HG02642 (cell line): ENCODE data around the gene AOC1.

ENCODE experiments used
- ATAC-seq: cut with Tn5 transposase; IDR thresholded peaks from one replicate; pipeline ENCODE4 v1.9.1; 2021; ENCODE audit warnings: mild to moderate bottlenecking; ENCODE audit not compliant: unreplicated experiment, poor library complexity

The AOC1 gene

DNA sequence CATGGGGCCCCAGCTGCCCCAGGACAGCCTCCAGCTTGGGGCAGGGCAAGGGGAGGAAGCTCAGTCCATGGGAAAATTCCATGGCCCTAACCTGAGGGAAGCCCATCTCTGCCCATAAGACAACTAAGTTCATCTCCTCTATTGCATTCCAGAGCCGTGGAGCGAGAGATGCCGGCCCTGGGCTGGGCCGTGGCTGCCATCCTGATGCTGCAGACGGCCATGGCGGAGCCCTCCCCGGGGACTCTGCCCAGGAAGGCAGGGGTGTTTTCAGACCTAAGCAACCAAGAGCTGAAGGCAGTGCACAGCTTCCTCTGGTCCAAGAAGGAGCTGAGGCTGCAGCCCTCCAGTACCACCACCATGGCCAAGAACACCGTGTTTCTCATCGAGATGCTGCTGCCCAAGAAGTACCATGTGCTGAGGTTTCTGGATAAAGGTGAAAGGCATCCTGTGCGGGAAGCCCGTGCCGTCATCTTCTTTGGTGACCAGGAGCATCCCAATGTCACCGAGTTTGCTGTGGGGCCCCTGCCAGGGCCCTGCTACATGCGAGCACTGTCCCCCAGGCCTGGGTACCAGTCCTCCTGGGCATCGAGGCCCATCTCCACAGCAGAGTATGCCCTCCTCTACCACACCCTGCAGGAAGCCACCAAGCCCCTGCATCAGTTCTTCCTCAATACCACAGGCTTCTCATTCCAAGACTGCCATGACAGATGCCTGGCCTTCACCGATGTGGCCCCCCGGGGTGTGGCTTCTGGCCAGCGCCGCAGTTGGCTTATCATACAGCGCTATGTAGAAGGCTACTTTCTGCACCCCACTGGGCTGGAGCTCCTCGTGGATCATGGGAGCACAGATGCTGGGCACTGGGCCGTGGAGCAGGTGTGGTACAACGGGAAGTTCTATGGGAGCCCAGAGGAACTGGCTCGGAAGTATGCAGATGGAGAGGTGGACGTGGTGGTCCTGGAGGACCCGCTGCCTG, 4.3 kb downstream of the AOC1 start:
- ATAC-seq: no peak

DNA sequence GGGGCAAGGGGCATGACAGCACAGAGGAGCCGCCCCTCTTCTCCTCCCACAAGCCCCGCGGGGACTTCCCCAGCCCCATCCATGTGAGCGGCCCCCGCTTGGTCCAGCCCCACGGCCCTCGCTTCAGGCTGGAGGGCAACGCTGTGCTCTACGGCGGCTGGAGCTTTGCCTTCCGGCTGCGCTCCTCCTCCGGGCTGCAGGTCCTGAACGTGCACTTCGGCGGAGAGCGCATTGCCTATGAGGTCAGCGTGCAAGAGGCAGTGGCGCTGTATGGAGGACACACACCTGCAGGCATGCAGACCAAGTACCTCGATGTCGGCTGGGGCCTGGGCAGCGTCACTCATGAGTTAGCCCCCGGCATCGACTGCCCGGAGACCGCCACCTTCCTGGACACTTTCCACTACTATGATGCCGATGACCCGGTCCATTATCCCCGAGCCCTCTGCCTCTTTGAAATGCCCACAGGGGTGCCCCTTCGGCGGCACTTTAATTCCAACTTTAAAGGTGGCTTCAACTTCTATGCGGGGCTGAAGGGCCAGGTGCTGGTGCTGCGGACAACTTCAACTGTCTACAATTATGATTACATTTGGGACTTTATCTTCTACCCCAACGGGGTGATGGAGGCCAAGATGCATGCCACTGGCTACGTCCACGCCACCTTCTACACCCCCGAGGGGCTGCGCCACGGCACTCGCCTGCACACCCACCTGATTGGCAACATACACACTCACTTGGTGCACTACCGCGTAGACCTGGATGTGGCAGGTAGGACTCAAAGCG, 5.1 kb downstream of the AOC1 start:
- no peak for ATAC-seq

DNA sequence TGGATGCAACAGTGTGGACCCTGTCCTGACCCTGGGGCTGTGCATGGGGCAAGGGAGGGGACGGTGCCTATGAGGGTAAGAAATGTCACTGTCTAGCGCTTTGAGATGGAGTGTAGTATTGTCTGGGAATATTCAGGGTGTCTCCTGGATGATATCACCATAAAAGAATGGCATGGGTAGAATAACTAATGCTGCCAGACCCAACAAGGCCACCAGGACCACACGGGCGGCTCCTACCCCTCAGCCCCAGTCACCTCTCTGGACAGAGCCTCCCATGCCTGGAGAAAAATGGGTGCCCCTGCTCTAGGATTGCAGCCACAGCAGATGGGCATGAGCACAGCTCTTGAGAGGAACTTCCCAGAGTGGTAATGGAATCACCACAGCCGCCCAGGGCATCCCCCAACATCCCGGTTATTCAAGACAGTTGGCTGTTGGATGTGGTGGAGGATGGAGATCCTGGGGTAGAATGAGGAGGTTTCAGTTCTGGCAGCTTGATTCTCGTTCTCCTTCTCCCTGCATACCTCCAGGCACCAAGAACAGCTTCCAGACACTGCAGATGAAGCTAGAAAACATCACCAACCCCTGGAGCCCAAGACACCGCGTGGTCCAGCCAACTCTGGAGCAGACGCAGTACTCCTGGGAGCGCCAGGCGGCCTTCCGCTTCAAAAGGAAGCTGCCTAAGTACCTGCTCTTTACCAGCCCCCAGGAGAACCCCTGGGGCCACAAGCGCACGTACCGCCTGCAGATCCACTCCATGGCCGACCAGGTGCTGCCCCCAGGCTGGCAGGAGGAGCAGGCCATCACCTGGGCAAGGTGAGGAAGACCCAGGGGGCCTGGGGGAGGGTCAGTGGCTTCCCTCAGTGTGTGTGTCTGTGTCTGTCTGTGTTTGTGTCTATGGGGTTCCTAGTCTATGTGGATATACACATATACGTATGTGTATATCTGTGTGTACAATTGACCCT, 6.2 kb downstream of the AOC1 start:
- ATAC-seq: no peak

DNA sequence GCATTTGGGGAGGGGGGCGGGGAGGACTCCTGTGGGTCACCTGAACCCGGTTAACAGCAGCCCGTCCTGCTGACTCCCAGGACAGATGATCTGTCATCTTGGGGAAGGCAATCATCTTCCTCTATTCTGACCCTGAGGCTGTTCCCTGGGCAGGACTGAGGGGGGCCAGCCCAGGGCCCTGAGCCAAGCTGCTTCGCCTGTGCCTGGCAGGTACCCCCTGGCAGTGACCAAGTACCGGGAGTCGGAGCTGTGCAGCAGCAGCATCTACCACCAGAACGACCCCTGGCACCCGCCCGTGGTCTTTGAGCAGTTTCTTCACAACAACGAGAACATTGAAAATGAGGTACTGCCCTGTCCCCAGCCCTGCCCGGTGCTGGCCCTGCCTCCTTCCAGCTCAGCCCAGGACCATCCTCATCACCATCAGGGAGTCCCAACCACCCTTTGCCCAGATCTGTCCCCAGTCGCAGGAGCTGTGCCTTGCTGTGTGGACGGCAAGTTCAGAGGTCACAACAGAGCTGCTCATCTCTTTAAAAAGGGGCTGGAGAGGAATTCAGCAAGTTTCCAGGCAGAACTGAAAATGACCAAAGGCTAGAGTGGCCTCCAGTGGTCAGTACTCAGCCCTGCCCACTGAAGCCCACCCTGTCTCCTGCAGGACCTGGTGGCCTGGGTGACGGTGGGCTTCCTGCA, 8.1 kb downstream of the AOC1 start:
- no peak for ATAC-seq

DNA sequence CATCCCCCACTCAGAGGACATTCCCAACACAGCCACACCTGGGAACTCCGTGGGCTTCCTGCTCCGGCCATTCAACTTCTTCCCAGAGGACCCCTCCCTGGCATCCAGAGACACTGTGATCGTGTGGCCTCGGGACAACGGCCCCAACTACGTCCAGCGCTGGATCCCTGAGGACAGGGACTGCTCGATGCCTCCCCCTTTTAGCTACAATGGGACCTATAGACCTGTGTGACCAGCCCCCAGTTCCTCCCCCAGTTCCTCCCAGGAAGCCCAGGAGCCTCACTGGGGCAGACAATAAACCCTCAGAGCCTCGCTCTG, 8.6 kb downstream of the AOC1 start:
- no peak for ATAC-seq

DNA sequence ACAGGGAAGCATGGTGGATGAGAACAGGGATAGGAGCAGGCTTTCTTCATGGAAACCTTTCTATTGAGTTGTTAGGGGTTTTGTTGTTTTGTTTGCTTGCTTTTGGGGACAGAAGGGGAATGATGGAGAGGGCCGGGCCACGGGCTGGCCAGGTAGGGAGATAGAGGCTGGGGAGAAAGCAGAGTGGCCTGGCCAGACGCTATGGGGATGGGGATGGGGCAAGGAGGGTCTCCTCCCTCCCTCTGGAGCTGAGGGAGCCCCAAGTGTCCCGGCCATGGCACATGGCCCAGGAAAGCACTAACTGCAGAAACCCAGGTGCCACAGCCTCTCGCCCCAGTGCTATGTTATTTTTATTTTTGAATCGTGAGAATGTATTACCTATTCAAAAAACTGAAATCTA, 10.0 kb downstream of the AOC1 start:
- no peak for ATAC-seq

DNA sequence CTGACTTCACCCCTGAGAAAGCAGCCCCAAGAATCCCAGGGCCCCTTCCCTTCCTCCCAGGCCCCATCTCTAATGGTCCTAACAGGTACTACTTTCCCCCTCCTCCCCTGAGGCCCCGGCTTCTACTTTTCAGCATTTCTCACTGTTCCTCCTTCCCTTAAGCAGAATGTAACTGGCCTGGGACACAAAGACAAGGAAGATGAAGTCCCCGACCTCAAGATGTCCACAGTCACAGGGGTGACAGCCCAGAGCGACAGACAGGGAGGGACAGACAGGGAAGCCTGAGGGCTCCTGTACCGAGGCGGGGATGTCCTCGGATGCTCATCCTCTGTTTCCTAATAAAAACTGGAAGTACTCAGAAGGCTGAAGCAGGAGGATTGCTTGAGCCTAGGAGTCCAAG, 11.6 kb downstream of the AOC1 start:
- no peak for ATAC-seq

DNA sequence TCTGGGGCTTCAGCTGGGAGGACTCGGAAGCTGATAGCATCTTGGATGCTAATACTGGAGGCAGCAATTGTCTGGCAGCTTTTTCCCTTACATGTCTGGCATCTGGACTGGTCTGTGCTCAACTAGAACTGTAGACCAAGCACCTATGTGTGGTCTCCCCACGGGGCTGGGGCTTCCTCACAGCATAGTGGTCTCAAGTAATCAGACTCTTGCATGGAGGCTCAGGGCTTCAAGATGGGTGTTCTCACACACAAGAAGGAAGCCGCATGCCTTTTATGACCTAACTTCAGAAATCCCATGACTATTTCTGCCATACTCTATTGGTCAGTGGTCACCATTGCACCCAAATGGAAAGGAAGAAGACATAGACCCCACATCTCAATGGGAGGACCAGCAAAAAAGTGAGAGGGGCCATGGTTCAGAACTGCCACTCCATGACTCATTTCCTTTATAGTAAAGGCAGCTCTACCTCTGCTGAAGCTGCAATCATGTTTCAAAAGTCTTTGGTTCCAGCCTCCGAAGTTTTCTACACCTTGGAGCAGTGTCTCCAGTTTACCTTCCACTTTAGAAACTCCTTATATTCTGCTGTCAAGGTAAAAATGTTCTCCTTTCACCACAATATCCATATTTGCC, 14.7 kb downstream of the AOC1 start:
- no peak for ATAC-seq

DNA sequence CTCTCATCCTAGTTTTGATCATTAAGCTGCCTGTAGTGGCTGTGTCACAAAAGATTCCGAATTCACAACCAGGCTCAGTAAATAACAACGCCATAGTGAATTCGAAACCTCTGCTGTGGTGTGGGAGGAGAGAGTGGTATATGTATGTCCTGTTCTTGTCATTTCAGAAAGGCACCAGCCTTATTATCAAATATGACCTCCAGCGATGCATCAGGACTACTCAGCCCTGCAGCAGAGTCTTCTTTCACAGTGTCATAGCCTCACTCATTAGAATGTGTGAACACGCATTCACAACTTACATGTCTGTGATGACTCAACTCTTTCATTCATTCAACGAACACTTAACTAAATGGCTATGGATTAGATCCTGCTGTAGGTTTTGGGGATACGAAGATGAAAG, 15.3 kb downstream of the AOC1 start:
- no peak for ATAC-seq

DNA sequence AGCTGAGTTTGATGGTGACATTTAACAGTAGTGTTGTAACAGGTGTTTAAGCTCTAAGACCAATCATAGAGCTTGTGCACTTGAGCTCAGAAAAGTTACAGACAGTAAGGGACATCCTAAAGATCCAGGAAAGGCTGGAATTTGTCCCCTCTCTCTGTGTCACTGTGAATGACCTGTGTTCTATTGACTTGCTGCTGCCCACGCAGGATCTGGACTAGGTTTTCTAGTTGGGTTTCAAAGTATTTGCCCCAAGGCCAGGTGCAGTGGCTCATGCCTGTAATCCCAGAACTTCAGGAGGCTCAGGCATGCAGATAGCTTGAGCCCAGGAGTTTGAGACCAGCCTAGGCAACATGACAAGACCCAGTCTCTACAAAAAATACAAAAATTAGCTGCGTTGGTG, 17.1 kb downstream of the AOC1 start:
- ATAC-seq: no peak

DNA sequence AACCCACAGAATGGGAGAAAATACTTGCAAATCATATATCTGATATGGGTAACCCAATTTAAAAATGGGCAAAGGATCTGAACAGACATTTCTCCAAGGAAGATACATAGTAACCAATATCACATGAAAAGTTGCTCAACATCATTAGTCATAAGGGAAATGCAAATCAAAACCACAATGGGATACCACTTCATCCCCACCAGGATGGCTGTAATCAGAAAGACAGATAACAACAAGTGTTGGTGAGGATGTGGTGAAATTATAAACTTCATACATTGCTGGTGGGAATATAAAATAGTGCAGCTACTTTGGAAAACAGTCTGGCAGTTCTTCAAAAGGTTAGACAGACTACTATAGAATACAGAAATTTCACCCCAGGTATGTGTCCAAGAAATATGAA, 19.3 kb downstream of the AOC1 start:
- no peak for ATAC-seq

DNA sequence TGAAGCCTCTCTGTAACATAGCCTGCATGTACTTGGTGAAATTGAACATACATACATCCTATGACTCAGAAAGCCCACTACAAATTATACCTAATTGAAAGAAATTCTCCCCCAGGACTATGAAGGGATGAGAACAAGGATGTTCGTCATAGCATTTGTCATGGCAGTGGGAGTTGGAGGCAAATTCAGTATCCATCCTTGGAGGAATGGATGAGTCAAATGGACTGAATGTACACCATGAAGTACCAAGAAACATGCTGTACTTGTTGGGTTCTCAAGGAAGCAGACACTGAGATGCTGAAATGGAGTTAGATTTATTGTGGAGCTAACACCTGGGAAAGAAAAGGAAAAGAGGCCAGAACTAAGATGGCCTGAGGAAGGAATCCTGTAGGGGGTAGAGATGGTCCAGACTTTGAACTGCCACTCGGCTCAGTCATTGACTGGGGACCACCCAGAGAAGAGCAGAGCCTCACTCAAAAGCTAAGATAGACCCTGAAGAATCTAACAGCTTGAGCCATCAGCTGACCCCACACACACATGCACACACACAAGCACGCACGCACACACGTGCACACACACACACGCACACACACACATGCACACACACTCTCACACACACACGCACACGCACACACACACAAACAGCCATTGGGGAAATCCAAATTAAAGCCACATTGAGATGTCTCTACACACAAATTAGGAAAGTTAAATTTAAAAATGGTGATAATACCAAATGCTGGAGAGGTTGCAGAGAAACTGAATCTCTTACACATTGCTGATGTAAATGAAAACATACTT, 22.3 kb downstream of the AOC1 start:
- no peak for ATAC-seq

DNA sequence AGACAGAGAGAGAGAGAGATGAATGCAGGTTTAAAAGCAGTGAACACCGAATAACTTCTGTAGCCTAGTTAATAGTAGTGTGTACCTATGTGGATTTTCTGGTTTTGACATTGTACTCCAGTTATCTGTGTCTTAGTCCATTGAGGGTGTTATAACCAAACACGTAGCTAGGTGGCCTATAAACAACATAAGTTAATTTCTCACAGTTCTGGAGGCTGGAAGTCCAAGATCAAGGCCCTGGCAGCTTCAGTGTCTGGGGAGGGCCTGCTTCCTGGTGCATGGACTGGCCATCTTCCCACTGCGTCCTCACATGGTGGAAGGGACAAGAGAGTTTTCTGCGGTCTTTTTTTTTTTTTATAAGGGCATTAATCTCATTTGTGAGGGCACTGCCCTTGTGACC, 23.5 kb downstream of the AOC1 start:
- no peak for ATAC-seq

DNA sequence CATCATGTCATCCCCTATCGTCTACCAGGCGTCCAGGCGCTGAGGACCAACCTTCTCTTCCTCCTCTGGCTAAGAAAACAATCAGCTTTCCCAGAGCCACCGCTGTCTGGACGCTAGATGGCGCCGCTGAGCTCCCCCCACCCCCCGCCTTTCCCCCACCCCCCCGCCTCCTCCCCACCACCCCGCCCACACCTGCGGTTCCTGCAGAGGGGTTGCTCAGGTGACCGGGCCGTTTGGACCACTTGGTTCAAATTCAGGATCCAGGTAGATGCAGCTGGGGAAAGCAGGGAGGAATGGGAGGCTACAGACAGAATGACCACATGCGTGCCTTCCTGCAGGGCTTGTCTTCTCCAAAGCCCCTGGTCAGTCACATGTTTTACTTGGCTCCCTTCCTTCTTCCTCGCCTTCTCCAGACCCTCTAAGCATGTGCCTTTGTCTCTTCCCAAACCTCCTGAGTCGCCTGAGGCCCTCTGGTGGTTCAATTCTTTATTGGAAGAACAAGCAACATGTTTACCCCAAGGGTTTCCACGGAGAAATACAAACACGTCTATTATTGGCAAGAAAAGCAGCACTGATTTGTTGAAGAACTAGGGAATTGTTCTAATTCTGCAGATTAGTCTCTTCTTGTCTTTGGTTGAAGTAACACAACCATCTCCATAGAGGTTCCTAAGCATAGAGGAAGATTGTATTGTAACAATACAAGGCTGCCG, 24.7 kb downstream of the AOC1 start:
- ATAC-seq: no peak

DNA sequence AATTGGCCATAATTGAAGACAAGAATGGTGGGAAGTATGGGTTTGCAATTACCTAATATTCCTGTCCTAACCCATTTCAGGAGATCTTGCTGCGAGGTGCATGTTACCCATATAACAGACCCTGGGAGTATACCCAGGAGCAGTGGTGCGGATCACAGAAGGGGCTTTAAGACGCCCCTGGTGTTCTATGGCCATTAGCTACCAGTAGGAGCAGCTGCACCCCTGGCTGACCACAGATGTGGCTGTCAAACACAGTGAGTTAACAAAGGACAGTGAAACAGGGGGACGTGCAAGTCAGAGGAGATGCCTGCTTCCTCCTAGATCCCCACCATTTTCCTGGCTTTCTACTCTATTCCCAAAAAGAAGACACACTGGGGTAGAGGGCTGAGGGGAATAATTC, 25.2 kb downstream of the AOC1 start:
- ATAC-seq: no peak

DNA sequence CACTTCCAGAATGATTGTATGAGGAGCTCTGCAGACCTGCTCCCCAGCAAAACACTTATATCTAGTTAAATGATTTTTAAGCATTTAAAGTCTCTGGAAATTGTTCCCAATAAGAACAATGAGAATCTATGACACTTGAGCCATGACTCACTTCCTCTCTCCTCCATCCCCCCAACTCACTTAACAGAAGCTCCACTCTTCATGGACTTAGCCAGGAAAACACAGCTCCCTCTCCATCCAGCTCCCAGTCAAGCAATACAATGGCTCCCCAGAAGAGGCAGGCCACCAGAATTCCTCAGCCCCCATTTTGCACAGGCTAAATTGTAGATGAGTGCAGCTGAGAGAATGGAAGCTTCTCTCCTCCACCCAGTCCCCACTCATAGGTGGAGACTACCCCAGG, 27.0 kb downstream of the AOC1 start:
- ATAC-seq: no peak

DNA sequence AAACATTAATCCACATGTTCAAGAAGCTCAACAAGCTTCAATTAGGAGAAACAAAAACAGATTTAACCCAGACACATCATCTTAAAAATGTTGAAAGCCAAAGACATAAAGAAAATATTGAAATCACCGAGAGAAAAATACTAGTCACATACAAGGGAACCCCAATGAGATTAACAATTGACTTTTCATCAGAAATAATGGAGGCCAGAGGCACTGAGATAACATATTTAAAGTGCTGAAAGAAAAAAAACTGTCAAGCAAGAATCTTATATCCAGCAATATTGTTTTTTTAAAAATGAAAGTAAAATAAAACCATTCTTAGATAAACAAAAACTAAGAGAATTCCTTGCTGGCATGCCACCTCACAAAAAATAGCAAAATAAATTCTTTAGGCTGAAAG, 28.9 kb downstream of the AOC1 start:
- no peak for ATAC-seq
